K562 (cell line): ENCODE results near the gene SNX20. TPM values are rescaled to one million over a fixed set of nuclear protein-coding genes. Genes with fewer than 3 reads are reported as not detected.

Source experiments
- ATAC-seq: fragments of 200-7000 bp; cut with Tn5 transposase; 3 replicates; pipeline ENCODE4 v1.9.1; 2020; ENCODE audit warnings: moderate library complexity
- BruUV-seq: library from RNA; stranded (reverse); fragments of 400-500 nt; replicated peaks from 2 replicates; lab custom pipeline; 2021; lab: Mats Ljungman, UMichigan
- CTCF ChIA-PET: fragments of 300-600 bp; formaldehyde crosslinking; extraction: SDS; loops from one replicate; lab custom pipeline; 2021; ENCODE audit warnings: low intra/inter-chr PET ratio; lab: Yijun Ruan, JAX
- POLR2A ChIA-PET: fragments of 300-600, 350-650 bp; sonication (Branson Sonifier 250); formaldehyde crosslinking; extraction: SDS; loops from one replicate; lab custom pipeline; 2021; ENCODE audit warnings: antibody characterized with exemption, inconsistent platforms; lab: Yijun Ruan, JAX
- DNase-seq, 4 experiments: peaks; one replicate each; pipeline versions ENCODE4 v3.0.0 to v3.0.0-alpha.2; 2011 to 2018; ENCODE audit warnings: low spot score in 3 of 4, mixed read lengths in 3 of 4; ENCODE audit errors: extremely low read depth in 1 of 4
- FAIRE-seq: peaks from 2 replicates; lab custom pipeline; 2011; peaks lifted over from hg19 to GRCh38; lab: Jason Lieb, UNC
- H2AFZ ChIP-seq: 2 replicates; pipeline ENCODE4 v1.6.0; 2011; ENCODE audit warnings: low read depth, low read length, control low read depth, inconsistent platforms
- H3K27ac ChIP-seq: fragments of 200-600 bp; 3 replicates; pipeline ENCODE4 v1.8.0; 2011; ENCODE audit warnings: low read depth, mild to moderate bottlenecking, control low read depth, inconsistent platforms, low read length, moderate library complexity, mixed read lengths; ENCODE audit errors: extremely low read depth
- H3K27me3 ChIP-seq, 2 experiments: fragments of 300-600 bp in 1 of 2; 2 replicates in 1 of 2; 3 replicates in 1 of 2; pipeline versions ENCODE4 v1.6.0 to v1.8.0; 2011; ENCODE audit warnings: inconsistent platforms in 2 of 2, low read length in 2 of 2, mild to moderate bottlenecking in 1 of 2, mixed read lengths in 1 of 2, moderate library complexity in 1 of 2; ENCODE audit not compliant: control insufficient read depth in 2 of 2, insufficient read depth in 2 of 2
- H3K36me3 ChIP-seq: fragments of 300-600 bp; 3 replicates; pipeline ENCODE4 v1.8.0; 2011; ENCODE audit warnings: mild to moderate bottlenecking, low read length, inconsistent platforms; ENCODE audit not compliant: control insufficient read depth, insufficient read depth
- H3K4me1 ChIP-seq, 2 experiments: fragments of 200-600 bp in 1 of 2; replicated peaks in 1 of 2; 2 replicates in 1 of 2; 3 replicates in 1 of 2; pipeline versions ENCODE4 v1.5.1 to v1.8.0; 2011; ENCODE audit warnings: inconsistent platforms in 2 of 2, low read length in 2 of 2, mild to moderate bottlenecking in 1 of 2, mixed read lengths in 1 of 2, moderate library complexity in 1 of 2; ENCODE audit not compliant: control insufficient read depth in 2 of 2, insufficient read depth in 2 of 2
- H3K4me2 ChIP-seq: 2 replicates; pipeline ENCODE4 v1.6.1; 2011; ENCODE audit warnings: low read length, control low read depth, inconsistent platforms, mixed read lengths; ENCODE audit not compliant: insufficient read depth
- H3K4me3 ChIP-seq: fragments of 200-600 bp; sonication (generic), shearing (Covaris generic); 2 replicates; pipeline ENCODE4 v1.5.1; 2016; ENCODE audit warnings: control low read depth, inconsistent platforms
- H3K79me2 ChIP-seq: fragments of 200-600 bp; 3 replicates; pipeline ENCODE4 v1.8.0; 2011; ENCODE audit warnings: low read length, inconsistent platforms; ENCODE audit not compliant: control insufficient read depth, insufficient read depth
- H3K9ac ChIP-seq, 2 experiments: 2 replicates each; pipeline versions ENCODE4 v1.6.0 to v1.6.1; 2011; ENCODE audit warnings: low read depth in 2 of 2, low read length in 2 of 2, control low read depth in 1 of 2, inconsistent platforms in 1 of 2, mild to moderate bottlenecking in 1 of 2, mixed read lengths in 1 of 2; ENCODE audit not compliant: insufficient read depth in 1 of 2
- H3K9me1 ChIP-seq: one replicate; pipeline ENCODE4 v1.6.0; 2011; ENCODE audit warnings: inconsistent platforms, mild to moderate bottlenecking, low read length, moderate library complexity; ENCODE audit not compliant: control insufficient read depth, insufficient read depth
- H3K9me3 ChIP-seq: replicated peaks from 2 replicates; pipeline ENCODE4 v1.5.1; 2011; ENCODE audit warnings: low read depth, low read length, inconsistent platforms; ENCODE audit not compliant: control insufficient read depth, insufficient read depth
- H4K20me1 ChIP-seq: replicated peaks from 2 replicates; pipeline ENCODE4 v1.6.1; 2011; ENCODE audit warnings: low read length, inconsistent platforms, mixed read lengths; ENCODE audit not compliant: control insufficient read depth, insufficient read depth
- FOXP1 ChIP-seq: sonication (generic); formaldehyde crosslinking; IDR thresholded peaks from 2 replicates; pipeline ENCODE4 v1.8.0; 2022; ENCODE audit warnings: mild to moderate bottlenecking, missing genetic modification reagents
- MBD2 ChIP-seq: sonication (generic); IDR thresholded peaks from 2 replicates; pipeline ENCODE4 v1.6.1; 2016; ENCODE audit warnings: low read depth, borderline replicate concordance
- SPI1 ChIP-seq: IDR thresholded peaks from 2 replicates; pipeline ENCODE4 v1.6.1; 2011; ENCODE audit warnings: low read depth, low read length, control low read depth, borderline replicate concordance
- XRCC4 ChIP-seq: IDR thresholded peaks from one replicate; pipeline ENCODE4 v1.6.1; 2011; ENCODE audit not compliant: insufficient read depth, insufficient read length; ENCODE audit errors: extremely low read depth
- ZNF79 ChIP-seq: fragments of 250-450 bp; sonication (Bioruptor Pico); IDR thresholded peaks from 2 replicates; pipeline ENCODE4 v1.4.0; 2020; ENCODE audit warnings: low read depth, mild to moderate bottlenecking, moderate library complexity
- WGBS: fragments of 100-300 bp; shearing (Covaris generic); methylation state at CpG from one replicate; pipeline ENCODE4 v1.1.6; 2016; ENCODE audit warnings: low coverage, mixed read lengths; ENCODE audit not compliant: insufficient coverage; ENCODE audit errors: missing lambda C conversion rate; 5-methylcytosine and 5-hydroxymethylcytosine counted together
- in situ Hi-C: fragments of 300-500 bp; cut with MboI; formaldehyde crosslinking; loops from 4 replicates; pipeline ENCODE4 v1.15.0; 2018; ENCODE audit warnings: inconsistent platforms, mixed read lengths
- intact Hi-C: fragments of 100-400 bp; cut with micrococcal nuclease; formaldehyde crosslinking; loops from 2 replicates; pipeline ENCODE4 v1.14.2; 2022
- polyA plus RNA-seq, 8 experiments: library from polyadenylated mRNA; depleted of rRNA in 4 of 8; stranded (reverse) in 5 of 8; unstranded in 3 of 8; fragments of >200 nt; fragmentation: Nextera tagmentation in 2 of 8; fragmentation: Illumina TruSeq in 1 of 8; extraction: Ambion mirVana in 2 of 8; extraction: Trizol in 1 of 8; gene quantifications; 2 replicates each; pipeline versions ENCODE4 v1.2.1 to v1.2.3, GENCODE V29; 2011 to 2014; ENCODE audit warnings: inconsistent platforms in 1 of 8, missing spikeins in 1 of 8
- total RNA-seq, 7 experiments: library from RNA; depleted of rRNA in 6 of 7; stranded (reverse); fragments of >200 nt in 6 of 7; fragmentation: Illumina TruSeq in 2 of 7; extraction: Trizol in 2 of 7; gene quantifications; 2 replicates each; pipeline versions ENCODE4 v1.2.1 to v1.2.3, GENCODE V29; 2011 to 2021; ENCODE audit warnings: low replicate concordance in 1 of 7
- TF ChIP-seq, protein P1 (sequence below): fragments of 450-650 bp; formaldehyde crosslinking; IDR thresholded peaks from 2 replicates; pipeline ENCODE4 v1.4.0; 2020; ENCODE audit warnings: mild to moderate bottlenecking, mixed read lengths
- TF ChIP-seq, protein P2 (sequence below), 3 experiments: fragments of 200-800 bp in 1 of 3; fragments of 250-450 bp in 1 of 3; fragments of 450-650 bp in 1 of 3; sonication (Bioruptor Pico) in 1 of 3; sonication (Bioruptor generic) in 1 of 3; formaldehyde crosslinking in 1 of 3; IDR thresholded peaks; 2 replicates each; pipeline versions ENCODE4 v1.6.1 to v1.8.0; 2016 to 2022; ENCODE audit warnings: mild to moderate bottlenecking in 2 of 3, missing genetic modification characterization in 2 of 3, missing compliant biosample characterization in 1 of 3, moderate library complexity in 1 of 3

The SNX20 gene
- total and polyA plus RNA-seq, 9 of the 15 experiments (the other 6 are each of a cell fraction or from before 2014, with no cell fraction given) = 0.04 to 0.07 TPM; not detected in 7

DNA sequence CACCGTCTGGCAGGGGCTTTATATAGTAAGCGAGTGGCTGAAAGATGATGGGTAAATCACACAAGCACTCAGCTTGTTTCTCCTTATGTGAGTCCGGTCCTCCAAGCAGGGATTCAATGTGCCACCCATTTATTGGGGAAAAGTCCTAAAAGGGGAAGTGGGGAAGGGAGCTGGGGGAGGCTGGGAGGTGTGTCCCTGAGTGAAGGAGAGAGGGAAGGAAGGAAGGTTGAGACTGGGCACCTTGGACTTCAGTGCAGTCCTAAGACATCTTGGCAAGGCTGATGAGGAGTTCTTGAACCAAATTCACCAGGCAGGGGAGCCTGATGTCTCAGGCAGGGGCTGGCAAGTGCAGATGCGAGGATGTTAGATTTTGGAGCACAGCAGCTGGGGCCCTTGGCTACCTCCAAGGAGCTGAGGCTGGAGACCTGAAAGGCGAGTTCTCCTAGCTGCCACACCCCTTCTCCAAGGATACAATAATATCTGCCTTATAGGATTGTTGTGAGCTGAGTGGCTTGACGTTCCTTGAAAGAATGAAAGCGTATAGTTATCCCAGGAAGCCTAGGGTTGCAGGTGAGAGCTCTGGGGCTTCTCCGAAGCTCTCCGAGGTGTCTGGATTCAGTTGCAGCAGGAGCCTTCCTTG is 37.8 kb upstream of the SNX20 start:
- 3% methylated on average over 9 of the region's 9 CpGs for WGBS
- Histone ChIP-seq H4K20me1 (no peaks in the 10 kb centered on the region), H3K79me2 (no peaks in the 10 kb centered on the region), H3K4me3 (no peak overlapping the region), H3K27ac (no peak overlapping the region), H3K36me3 (no peaks in the 10 kb centered on the region), H3K9me3 (no peaks in the 10 kb centered on the region), H3K9ac (no peak overlapping the region), H2AFZ (no peak overlapping the region), H3K27me3 (peaks cover 7 to 47% of the 10 kb centered on the region in 2 experiments; a peak in 4 of 5 replicates), H3K4me2 (no peak overlapping the region), H3K4me1 (no peaks in the 10 kb centered on the region; a peak in 1 of 5 replicates), H3K9me1 (no peaks in the 10 kb centered on the region)
- ChIA-PET CTCF (no interaction called here), POLR2A (interaction anchor here (0.7 kb wide), 1 partner anchor 423 kb away, joined by 3 read pairs; no protein-coding TSS in a partner anchor)
- ATAC-seq = no peak
- intact Hi-C loops = no loop called here
- TF ChIP-seq SPI1 (peak; percentile 83), XRCC4 (no peak), ZNF79 (CRISPR knock-in tag) (no peak)
- DNase-seq = no peak
- FAIRE-seq = no peak
- in situ Hi-C loops = no loop called here
- BruUV-seq = no TSS peak

DNA sequence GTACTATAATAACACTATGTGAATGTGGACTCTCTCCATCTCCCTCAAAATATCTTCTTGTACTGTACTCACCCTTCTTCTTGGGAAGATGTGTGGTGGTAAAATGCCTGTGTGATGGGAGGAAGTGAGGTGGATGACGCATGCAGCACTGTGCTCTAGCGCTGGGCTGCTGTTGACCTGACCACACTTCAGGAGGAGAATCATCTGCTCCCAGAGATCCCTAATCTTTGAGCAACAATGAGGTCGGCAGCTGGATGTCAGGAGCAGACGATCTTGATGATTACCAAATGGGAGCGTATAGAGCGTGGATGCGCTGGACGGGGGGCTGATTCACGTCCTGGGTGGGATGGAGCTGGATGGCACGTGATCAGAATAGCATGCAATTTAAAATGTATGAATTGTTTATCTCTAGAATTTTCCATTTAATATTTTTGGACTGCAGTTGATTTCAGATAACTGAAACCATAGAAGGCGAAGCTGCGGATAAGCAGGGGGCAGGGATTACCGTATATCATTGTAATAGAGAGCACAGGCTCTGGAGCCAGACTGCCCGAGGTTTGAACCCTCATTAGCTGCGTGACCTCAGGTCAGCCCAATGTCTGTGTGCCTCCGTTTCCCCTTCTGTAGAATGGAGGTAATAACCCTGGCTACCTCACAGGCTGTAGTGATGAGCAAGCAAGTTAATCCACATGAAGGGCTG is 37.1 kb upstream of the SNX20 start:
- no peaks in the 10 kb centered on the region; a peak in 1 of 5 replicates for H3K4me1 ChIP-seq
- 3% methylated on average over 16 of the region's 16 CpGs for WGBS
- TF ChIP-seq MBD2 = no peak
- TF ChIP-seq, protein P1, sequence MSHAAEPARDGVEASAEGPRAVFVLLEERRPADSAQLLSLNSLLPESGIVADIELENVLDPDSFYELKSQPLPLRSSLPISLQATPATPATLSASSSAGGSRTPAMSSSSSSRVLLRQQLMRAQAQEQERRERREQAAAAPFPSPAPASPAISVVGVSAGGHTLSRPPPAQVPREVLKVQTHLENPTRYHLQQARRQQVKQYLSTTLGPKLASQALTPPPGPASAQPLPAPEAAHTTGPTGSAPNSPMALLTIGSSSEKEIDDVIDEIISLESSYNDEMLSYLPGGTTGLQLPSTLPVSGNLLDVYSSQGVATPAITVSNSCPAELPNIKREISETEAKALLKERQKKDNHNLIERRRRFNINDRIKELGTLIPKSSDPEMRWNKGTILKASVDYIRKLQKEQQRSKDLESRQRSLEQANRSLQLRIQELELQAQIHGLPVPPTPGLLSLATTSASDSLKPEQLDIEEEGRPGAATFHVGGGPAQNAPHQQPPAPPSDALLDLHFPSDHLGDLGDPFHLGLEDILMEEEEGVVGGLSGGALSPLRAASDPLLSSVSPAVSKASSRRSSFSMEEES = peak; percentile 43; the same call in 1 of the 2 replicates
- TF ChIP-seq, protein P2, sequence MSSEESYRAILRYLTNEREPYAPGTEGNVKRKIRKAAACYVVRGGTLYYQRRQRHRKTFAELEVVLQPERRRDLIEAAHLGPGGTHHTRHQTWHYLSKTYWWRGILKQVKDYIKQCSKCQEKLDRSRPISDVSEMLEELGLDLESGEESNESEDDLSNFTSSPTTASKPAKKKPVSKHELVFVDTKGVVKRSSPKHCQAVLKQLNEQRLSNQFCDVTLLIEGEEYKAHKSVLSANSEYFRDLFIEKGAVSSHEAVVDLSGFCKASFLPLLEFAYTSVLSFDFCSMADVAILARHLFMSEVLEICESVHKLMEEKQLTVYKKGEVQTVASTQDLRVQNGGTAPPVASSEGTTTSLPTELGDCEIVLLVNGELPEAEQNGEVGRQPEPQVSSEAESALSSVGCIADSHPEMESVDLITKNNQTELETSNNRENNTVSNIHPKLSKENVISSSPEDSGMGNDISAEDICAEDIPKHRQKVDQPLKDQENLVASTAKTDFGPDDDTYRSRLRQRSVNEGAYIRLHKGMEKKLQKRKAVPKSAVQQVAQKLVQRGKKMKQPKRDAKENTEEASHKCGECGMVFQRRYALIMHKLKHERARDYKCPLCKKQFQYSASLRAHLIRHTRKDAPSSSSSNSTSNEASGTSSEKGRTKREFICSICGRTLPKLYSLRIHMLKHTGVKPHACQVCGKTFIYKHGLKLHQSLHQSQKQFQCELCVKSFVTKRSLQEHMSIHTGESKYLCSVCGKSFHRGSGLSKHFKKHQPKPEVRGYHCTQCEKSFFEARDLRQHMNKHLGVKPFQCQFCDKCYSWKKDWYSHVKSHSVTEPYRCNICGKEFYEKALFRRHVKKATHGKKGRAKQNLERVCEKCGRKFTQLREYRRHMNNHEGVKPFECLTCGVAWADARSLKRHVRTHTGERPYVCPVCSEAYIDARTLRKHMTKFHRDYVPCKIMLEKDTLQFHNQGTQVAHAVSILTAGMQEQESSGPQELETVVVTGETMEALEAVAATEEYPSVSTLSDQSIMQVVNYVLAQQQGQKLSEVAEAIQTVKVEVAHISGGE (CRISPR knock-in tag; IDR thresholded peaks at IDR 0.05) = no peak
- no peak for TF ChIP-seq FOXP1 (CRISPR knock-in tag)

More for the DNA sequence above, 37.1 kb upstream of the SNX20 start:
- BruUV-seq = no TSS peak
- H3K9ac ChIP-seq = no peak overlapping the region
- FAIRE-seq (no peak), ATAC-seq (no peak), DNase-seq (no peak)
- no peaks in the 10 kb centered on the region for H3K9me1 ChIP-seq
- ChIA-PET CTCF (no interaction called here), POLR2A (interaction anchor here (0.7 kb wide), 1 partner anchor 422 kb away, joined by 3 read pairs; no protein-coding TSS in a partner anchor)
- H3K79me2 ChIP-seq = no peaks in the 10 kb centered on the region
- H4K20me1 ChIP-seq = no peaks in the 10 kb centered on the region
- in situ Hi-C loops = no loop called here
- no peaks in the 10 kb centered on the region for H3K36me3 ChIP-seq
- no peak overlapping the region for H3K4me2 ChIP-seq
- peaks cover 7 to 47% of the 10 kb centered on the region in 2 experiments; a peak in 4 of 5 replicates for H3K27me3 ChIP-seq
- intact Hi-C loops = no loop called here
- H2AFZ ChIP-seq = no peak overlapping the region
- H3K4me3 ChIP-seq = no peak overlapping the region
- no peak overlapping the region for H3K27ac ChIP-seq
- no peaks in the 10 kb centered on the region for H3K9me3 ChIP-seq
